GM12878 (cell line): ENCODE data around the gene TRIM43. TPM values are rescaled to one million over a fixed set of nuclear protein-coding genes. Genes with fewer than 3 reads are reported as not detected.

ENCODE experiments used
- ATAC-seq: fragments of 200-7000 bp; cut with Tn5 transposase; 3 replicates; pipeline ENCODE4 v1.9.1; 2020; ENCODE audit warnings: mild to moderate bottlenecking, moderate library complexity
- BruUV-seq: library from RNA; stranded (reverse); fragments of 400-500 nt; replicated peaks from 2 replicates; lab custom pipeline; 2021; lab: Mats Ljungman, UMichigan
- CTCF ChIA-PET: fragments of 300-600 bp; sonication (Branson Sonifier 250); formaldehyde crosslinking; extraction: SDS; loops from one replicate; lab custom pipeline; 2021; ENCODE audit warnings: inconsistent platforms; lab: Yijun Ruan, JAX
- POLR2A ChIA-PET: fragments of 350-600 bp; formaldehyde crosslinking; extraction: SDS; loops from one replicate; lab custom pipeline; 2021; ENCODE audit warnings: inconsistent platforms; lab: Charles Lee
- RAD21 ChIA-PET: fragments of 300-600 bp; sonication (Branson Sonifier 250); formaldehyde crosslinking; loops from one replicate; lab custom pipeline; 2023; ENCODE audit warnings: antibody characterized with exemption; ENCODE audit not compliant: unreplicated experiment; lab: Charles Lee
- SMC1A ChIA-PET: fragments of 300-600 bp; sonication (Branson Sonifier 250); formaldehyde crosslinking; loops from one replicate; lab custom pipeline; 2023; ENCODE audit not compliant: unreplicated experiment, uncharacterized antibody; lab: Charles Lee
- DNase-seq: peaks from one replicate; pipeline ENCODE4 v3.0.0-alpha.2; 2011; ENCODE audit warnings: low read depth, low spot score
- FAIRE-seq: peaks from 3 replicates; lab custom pipeline; 2011; peaks lifted over from hg19 to GRCh38; lab: Jason Lieb, UNC
- H2AFZ ChIP-seq: 2 replicates; pipeline ENCODE4 v1.6.0; 2011; ENCODE audit warnings: low read depth, low read length, control low read depth; ENCODE audit not compliant: control insufficient read depth
- H3K27ac ChIP-seq: 2 replicates; pipeline ENCODE4 v1.5.1; 2011; ENCODE audit warnings: control low read depth; ENCODE audit not compliant: control insufficient read depth, insufficient read depth
- H3K27me3 ChIP-seq, 2 experiments: replicated peaks in 1 of 2; 2 replicates each; pipeline versions ENCODE4 v1.6.0 to v1.6.1; 2011; ENCODE audit warnings: low read length in 1 of 2; ENCODE audit not compliant: control insufficient read depth in 2 of 2, insufficient read depth in 2 of 2
- H3K36me3 ChIP-seq, 2 experiments: 2 replicates each; pipeline ENCODE4 v1.5.1; 2011; ENCODE audit warnings: low read length in 1 of 2; ENCODE audit not compliant: control insufficient read depth in 2 of 2, insufficient read depth in 2 of 2
- H3K4me1 ChIP-seq: 2 replicates; pipeline ENCODE4 v1.6.1; 2011; ENCODE audit warnings: mild to moderate bottlenecking, low read length, moderate library complexity, mixed read lengths; ENCODE audit not compliant: control insufficient read depth, insufficient read depth
- H3K4me2 ChIP-seq: 2 replicates; pipeline ENCODE4 v1.6.0; 2011; ENCODE audit warnings: control low read depth; ENCODE audit not compliant: control insufficient read depth, insufficient read depth
- H3K4me3 ChIP-seq: fragments of 200-600 bp; sonication (generic); 2 replicates; pipeline ENCODE4 v1.5.1; 2016
- H3K79me2 ChIP-seq: 2 replicates; pipeline ENCODE4 v1.6.0; 2011; ENCODE audit warnings: low read length; ENCODE audit not compliant: control insufficient read depth, insufficient read depth
- H3K9ac ChIP-seq: 2 replicates; pipeline ENCODE4 v1.8.0; 2011; ENCODE audit warnings: low read length, control low read depth, mixed read lengths; ENCODE audit not compliant: control insufficient read depth, insufficient read depth
- H3K9me3 ChIP-seq: replicated peaks from 3 replicates; pipeline ENCODE4 v1.5.1; 2011; ENCODE audit warnings: mild to moderate bottlenecking, low read length; ENCODE audit not compliant: control insufficient read depth, insufficient read depth
- H4K20me1 ChIP-seq: 2 replicates; pipeline ENCODE4 v1.6.0; 2011; ENCODE audit not compliant: control insufficient read depth, insufficient read depth
- CBX5 ChIP-seq: sonication (generic); IDR thresholded peaks from 2 replicates; pipeline ENCODE4 v1.6.1; 2016; ENCODE audit warnings: low read depth, moderate library complexity, mild to moderate bottlenecking, inconsistent platforms
- CREM ChIP-seq: IDR thresholded peaks from 2 replicates; pipeline ENCODE4 v1.6.1; 2014; ENCODE audit warnings: antibody characterized with exemption, low read depth
- E2F8 ChIP-seq: fragments of 450-650 bp; IDR thresholded peaks from 2 replicates; pipeline ENCODE4 v1.6.1; 2018; ENCODE audit warnings: mild to moderate bottlenecking, low read depth, moderate library complexity; ENCODE audit not compliant: partially characterized antibody
- HDGF ChIP-seq: fragments of 450-650 bp; IDR thresholded peaks from 2 replicates; pipeline ENCODE4 v1.6.1; 2016; ENCODE audit warnings: antibody characterized with exemption
- IKZF2 ChIP-seq, 2 experiments: fragments of 450-650 bp; IDR thresholded peaks; 2 replicates each; pipeline ENCODE4 v1.6.1; 2017; ENCODE audit warnings: mild to moderate bottlenecking in 2 of 2, moderate library complexity in 2 of 2
- IRF5 ChIP-seq: fragments of 450-650 bp; IDR thresholded peaks from 2 replicates; pipeline ENCODE4 v1.6.1; 2017; ENCODE audit warnings: borderline replicate concordance
- KAT2A ChIP-seq: conservative IDR thresholded peaks from 2 replicates; pipeline ENCODE4 v1.6.1; 2011; ENCODE audit warnings: low read depth, low read length; ENCODE audit not compliant: control insufficient read depth
- MYB ChIP-seq: fragments of 150-350 bp; IDR thresholded peaks from 2 replicates; pipeline ENCODE4 v1.6.1; 2014; ENCODE audit warnings: mild to moderate bottlenecking, low read depth, low read length, borderline replicate concordance
- NFYA ChIP-seq: IDR thresholded peaks from 2 replicates; pipeline ENCODE4 v1.6.1; 2011; ENCODE audit warnings: low read depth, mild to moderate bottlenecking, low read length, improper control_type of control experiment, borderline replicate concordance
- RUNX3 ChIP-seq: IDR thresholded peaks from 2 replicates; pipeline ENCODE4 v1.6.1; 2012; ENCODE audit warnings: low read length, inconsistent platforms
- ZNF592 ChIP-seq: fragments of 450-650 bp; IDR thresholded peaks from 2 replicates; pipeline ENCODE4 v1.6.1; 2017; ENCODE audit warnings: mild to moderate bottlenecking, moderate library complexity
- ZSCAN29 ChIP-seq: fragments of 450-650 bp; IDR thresholded peaks from 2 replicates; pipeline ENCODE4 v1.6.1; 2017; ENCODE audit warnings: mild to moderate bottlenecking, moderate library complexity
- WGBS: methylation state at CpG from one replicate; pipeline ENCODE4 v1.1.6; 2016; ENCODE audit warnings: low lambda C conversion rate; ENCODE audit not compliant: insufficient replicate concordance, insufficient coverage; ENCODE audit errors: missing lambda C conversion rate; 5-methylcytosine and 5-hydroxymethylcytosine counted together
- in situ Hi-C: fragments of 300-500 bp; cut with MboI; formaldehyde crosslinking; loops from 9 replicates; pipeline ENCODE4 v1.14.3; 2018; ENCODE audit warnings: mixed read lengths
- intact Hi-C: fragments of 100-400 bp; cut with micrococcal nuclease; formaldehyde crosslinking; loops from one replicate; pipeline ENCODE4 v1.14.2; 2022; ENCODE audit not compliant: unreplicated experiment
- polyA plus RNA-seq, 11 experiments: library from polyadenylated mRNA; depleted of rRNA in 4 of 11; unstranded in 6 of 11; stranded (reverse) in 5 of 11; fragments of >200 nt; fragmentation: Nextera tagmentation in 4 of 11; fragmentation: Illumina TruSeq in 1 of 11; extraction: Ambion mirVana in 4 of 11; extraction: Trizol in 1 of 11; gene quantifications; 1 replicate in 1 of 11; 2 replicates in 10 of 11; pipeline versions ENCODE4 v1.2.1 to v1.2.3, GENCODE V29; 2011 to 2016; ENCODE audit warnings: inconsistent platforms in 2 of 11, missing spikeins in 2 of 11, low read depth in 1 of 11
- total RNA-seq, 4 experiments: library from RNA; depleted of rRNA in 3 of 4; stranded (reverse); fragments of >200 nt in 3 of 4; fragmentation: Illumina TruSeq in 1 of 4; extraction: Trizol in 1 of 4; gene quantifications; 2 replicates each; pipeline versions ENCODE4 v1.2.1 to v1.2.3, GENCODE V29; 2013 to 2021

The TRIM43 gene
- total and polyA plus RNA-seq, 10 of the 15 experiments (the other 5 are each of a cell fraction or from before 2014, with no cell fraction given), result not detected

GRCh38 chr2:95573866-95574265 is 17.9 kb upstream of the TRIM43 start:
- ChIA-PET CTCF (no interaction called here), RAD21 (no interaction called here), SMC1A (no interaction called here), POLR2A (no interaction called here)
- H3K36me3 ChIP-seq, result no peaks in the 10 kb centered on the region
- no TSS peak for BruUV-seq
- FAIRE-seq (no peak), DNase-seq (no peak), ATAC-seq (no peak)
- no peak overlapping the region for H3K27ac ChIP-seq
- H3K9ac ChIP-seq, result no peak overlapping the region
- H3K4me1 ChIP-seq, result no peaks in the 10 kb centered on the region
- H3K27me3 ChIP-seq, result peaks cover 0 to under 1% of the 10 kb centered on the region in 2 experiments; a peak in 1 of 4 replicates
- no peak overlapping the region for H3K4me3 ChIP-seq
- H2AFZ ChIP-seq, result no peak overlapping the region
- no peaks in the 10 kb centered on the region; the same call in 2 of the 3 replicates for H3K9me3 ChIP-seq
- no peaks in the 10 kb centered on the region for H3K79me2 ChIP-seq
- 43% methylated on average over 2 of the region's 2 CpGs for WGBS
- TF ChIP-seq CREM, result no peak
- TF ChIP-seq HDGF, result no peak
- TF ChIP-seq RUNX3, result no peak
- TF ChIP-seq IKZF2 (IDR thresholded peaks at IDR 0.05), result no peak
- no peak for TF ChIP-seq E2F8
- no peak for TF ChIP-seq CBX5
- no peak for TF ChIP-seq ZSCAN29
- TF ChIP-seq IRF5, result no peak
- no peak for TF ChIP-seq NFYA
- no peak for TF ChIP-seq ZNF592
- TF ChIP-seq KAT2A, result no peak
- no peak for TF ChIP-seq MYB
- in situ Hi-C loops, result no loop called here
- no peak overlapping the region for H3K4me2 ChIP-seq
- no peaks in the 10 kb centered on the region for H4K20me1 ChIP-seq
- intact Hi-C loops, result no loop called here
